CD14-positive monocyte (primary cell): ENCODE results near the gene CCM2. TPM values are rescaled to one million over a fixed set of nuclear protein-coding genes. Genes with fewer than 3 reads are reported as not detected.
A peak's percentile ranks its signal among the peaks of the same experiment; 100 is the strongest.

Experiments used
- DNase-seq, 3 donors: peaks; one replicate each; pipeline ENCODE4 v3.0.0-alpha.2; 2011 to 2022
- H2AFZ ChIP-seq: 2 replicates; pipeline ENCODE4 v1.6.0; 2012; ENCODE audit warnings: mild to moderate bottlenecking, low read depth, low read length, inconsistent platforms; ENCODE audit not compliant: insufficient read depth, poor library complexity, severe bottlenecking
- H3K27ac ChIP-seq, 2 donors: 1 replicate in 1 of 2; 2 replicates in 1 of 2; pipeline ENCODE4 v1.5.1; 2012 to 2013; ENCODE audit warnings: low read length in 2 of 2, control low read depth in 1 of 2, inconsistent platforms in 1 of 2, low read depth in 1 of 2, mild to moderate bottlenecking in 1 of 2
- H3K27me3 ChIP-seq, 2 donors: one replicate each; pipeline versions ENCODE4 v1.6.0 to v1.6.1; 2011 to 2013; ENCODE audit warnings: low read length in 2 of 2; ENCODE audit not compliant: control insufficient read depth in 2 of 2, insufficient read depth in 2 of 2
- H3K36me3 ChIP-seq, 2 donors: replicated peaks in 1 of 2; 1 replicate in 1 of 2; 2 replicates in 1 of 2; pipeline versions ENCODE4 v1.5.1 to v1.6.1; 2012 to 2013; ENCODE audit warnings: low read length in 2 of 2, control low read depth in 1 of 2, inconsistent platforms in 1 of 2, mild to moderate bottlenecking in 1 of 2; ENCODE audit not compliant: insufficient read depth in 2 of 2, control insufficient read depth in 1 of 2
- H3K4me1 ChIP-seq, 2 donors: 1 replicate in 1 of 2; 2 replicates in 1 of 2; pipeline versions ENCODE4 v1.5.1 to v1.6.1; 2012 to 2013; ENCODE audit warnings: low read length in 2 of 2, control low read depth in 1 of 2, inconsistent platforms in 1 of 2, mild to moderate bottlenecking in 1 of 2, moderate library complexity in 1 of 2; ENCODE audit not compliant: insufficient read depth in 2 of 2, control insufficient read depth in 1 of 2
- H3K4me2 ChIP-seq: replicated peaks from 2 replicates; pipeline ENCODE3; 2012; ENCODE audit warnings: low read length, moderate library complexity, mild to moderate bottlenecking; ENCODE audit not compliant: poor library complexity, severe bottlenecking; ENCODE audit errors: extremely low read depth
- H3K4me3 ChIP-seq, 3 experiments: fragments of 200-600 bp in 1 of 3; sonication (generic) in 1 of 3; replicated peaks in 1 of 3; 1 replicate in 2 of 3; 2 replicates in 1 of 3; pipeline ENCODE4 v1.5.1; 2011 to 2013; ENCODE audit warnings: low read length in 3 of 3, mild to moderate bottlenecking in 3 of 3, control low read depth in 2 of 3, low read depth in 2 of 3, inconsistent platforms in 1 of 3, moderate library complexity in 1 of 3
- H3K79me2 ChIP-seq: 2 replicates; pipeline ENCODE4 v1.6.0; 2012; ENCODE audit warnings: mild to moderate bottlenecking, control low read depth, inconsistent platforms, low read length, moderate library complexity; ENCODE audit not compliant: insufficient read depth
- H3K9ac ChIP-seq: 2 replicates; pipeline ENCODE4 v1.6.0; 2017; ENCODE audit warnings: low read length, mild to moderate bottlenecking; ENCODE audit not compliant: insufficient read depth, poor library complexity, severe bottlenecking
- H3K9me3 ChIP-seq, 2 donors: replicated peaks in 1 of 2; 1 replicate in 1 of 2; 2 replicates in 1 of 2; pipeline versions ENCODE4 v1.5.1 to v1.6.1; 2012 to 2013; ENCODE audit warnings: low read length in 2 of 2, control low read depth in 1 of 2; ENCODE audit not compliant: control insufficient read depth in 1 of 2, insufficient read depth in 1 of 2
- H4K20me1 ChIP-seq: 2 replicates; pipeline ENCODE4 v1.6.0; 2012; ENCODE audit warnings: mild to moderate bottlenecking, low read length, control low read depth, moderate library complexity; ENCODE audit not compliant: insufficient read depth
- H3K27ac Mint-ChIP-seq, 7 donors: one replicate each; pipeline ENCODE4 v1.8.0; 2020; ENCODE audit warnings: mild to moderate bottlenecking in 7 of 7, mixed read lengths in 7 of 7, moderate library complexity in 6 of 7, inconsistent platforms in 2 of 7
- H3K27me3 Mint-ChIP-seq, 3 donors: one replicate each; pipeline ENCODE4 v1.8.0; 2021 to 2022; ENCODE audit warnings: low read depth in 3 of 3, mild to moderate bottlenecking in 3 of 3, mixed read lengths in 3 of 3, moderate library complexity in 3 of 3, inconsistent platforms in 1 of 3
- H3K36me3 Mint-ChIP-seq, 2 donors: one replicate each; pipeline ENCODE4 v1.8.0; 2020; ENCODE audit warnings: mixed read lengths in 2 of 2, inconsistent platforms in 1 of 2, mild to moderate bottlenecking in 1 of 2
- H3K4me1 Mint-ChIP-seq: one replicate; pipeline ENCODE4 v1.8.0; 2020; ENCODE audit warnings: mild to moderate bottlenecking, mixed read lengths
- H3K4me3 Mint-ChIP-seq, 2 donors: one replicate each; pipeline ENCODE4 v1.8.0; 2020; ENCODE audit warnings: mild to moderate bottlenecking in 2 of 2, mixed read lengths in 2 of 2, moderate library complexity in 1 of 2
- H3K9me3 Mint-ChIP-seq, 7 donors: one replicate each; pipeline ENCODE4 v1.8.0; 2020 to 2022; ENCODE audit warnings: mixed read lengths in 7 of 7, mild to moderate bottlenecking in 6 of 7, moderate library complexity in 6 of 7, inconsistent platforms in 2 of 7
- CTCF ChIP-seq: fragments of 200-600 bp; IDR thresholded peaks from one replicate; pipeline ENCODE4 v1.8.0; 2022; ENCODE audit warnings: antibody characterized with exemption, mild to moderate bottlenecking
- WGBS: methylation state at CpG from one replicate; pipeline ENCODE4 v1.1.5; 2013; ENCODE audit warnings: missing lambda C conversion rate; ENCODE audit not compliant: insufficient coverage; 5-methylcytosine and 5-hydroxymethylcytosine counted together
- intact Hi-C, 2 donors: fragments of 100-400 bp; cut with micrococcal nuclease; formaldehyde crosslinking; loops; one replicate each; pipeline versions ENCODE4 v1.15.0 to v1.15.1; 2023
- polyA plus RNA-seq, 3 donors: library from polyadenylated mRNA; depleted of rRNA in 1 of 3; unstranded in 2 of 3; stranded (reverse) in 1 of 3; fragments of 300-500 nt in 2 of 3; fragments of >200 nt in 1 of 3; fragmentation: Illumina TruSeq in 2 of 3; gene quantifications; 1 replicate in 2 of 3; 2 replicates in 1 of 3; pipeline ENCODE4 v1.2.3, GENCODE V29; 2012 to 2021

CCM2 gene
- polyA plus RNA-seq, 3 donors: 38.5 to 102 (median 51.4) TPM

GRCh38 chr7:45007571-45008328 is 7.7 kb downstream of the CCM2 start:
- peaks cover 9% of the 10 kb centered on the region for H3K4me1 Mint-ChIP-seq
- no peaks in the 10 kb centered on the region for H3K9me3 ChIP-seq
- TF ChIP-seq CTCF: no peak

GRCh38 chr7:45013465-45013967 is 13.5 kb downstream of the CCM2 start:
- WGBS: no CpG with 5 or more reads among the region's 2 CpGs
- no peak for DNase-seq
- no peak for TF ChIP-seq CTCF
- Histone ChIP-seq H3K79me2 (peaks cover 81% of the 10 kb centered on the region), H3K4me3 (no peak overlapping the region), H3K36me3 (peaks cover 5 to 38% of the 10 kb centered on the region in 2 donors), H3K27ac (peak overlapping the region in 1 of 2 donors; percentile 7), H2AFZ (no peak overlapping the region), H3K4me1 (no peaks in the 10 kb centered on the region), H4K20me1 (peaks cover 46% of the 10 kb centered on the region), H3K9me3 (no peaks in the 10 kb centered on the region), H3K27me3 (no peaks in the 10 kb centered on the region), H3K4me2 (no peak overlapping the region), H3K9ac (no peak overlapping the region)
- Mint-ChIP-seq H3K27me3 (peaks cover 0 to 2% (median 0%) of the 10 kb centered on the region in 3 donors), H3K4me3 (no peak overlapping the region), H3K36me3 (peaks cover 21 to 42% of the 10 kb centered on the region in 2 donors), H3K9me3 (no peaks in the 10 kb centered on the region), H3K4me1 (peaks cover 15% of the 10 kb centered on the region), H3K27ac (peak overlapping the region in 4 of 7 donors; percentile 0 to 58 (median 34))
- intact Hi-C loops: no loop called here

More at GRCh38 chr7:45007571-45008328, 7.7 kb downstream of the CCM2 start:
- WGBS: 100% methylated on average over 1 of the region's 7 CpGs
- peaks cover 95% of the 10 kb centered on the region for H3K79me2 ChIP-seq
- H3K27me3 ChIP-seq: no peaks in the 10 kb centered on the region
- Mint-ChIP-seq H3K4me3 (no peak overlapping the region), H3K27ac (peak overlapping the region in 1 of 7 donors; percentile 35), H3K36me3 (peaks cover 17 to 45% of the 10 kb centered on the region in 2 donors), H3K9me3 (no peaks in the 10 kb centered on the region), H3K27me3 (peaks cover 0 to 1% (median 0%) of the 10 kb centered on the region in 3 donors)
- H3K4me3 ChIP-seq: no peak overlapping the region
- H3K4me2 ChIP-seq: no peak overlapping the region
- H3K4me1 ChIP-seq: no peaks in the 10 kb centered on the region
- intact Hi-C loops: loop anchor here in 1 of 2 donors (10.0 kb wide), 1 partner anchor 263 kb away; the partner anchor contains the start of gene ZMIZ2
- H3K36me3 ChIP-seq: peaks cover 5 to 26% of the 10 kb centered on the region in 2 donors
- H3K27ac ChIP-seq: peak overlapping the region in 1 of 2 donors; percentile 36
- peaks cover 76% of the 10 kb centered on the region for H4K20me1 ChIP-seq
- DNase-seq: no peak
- H2AFZ ChIP-seq: no peak overlapping the region
- H3K9ac ChIP-seq: no peak overlapping the region
